GM23248 (cell line): ENCODE results near the gene SNX5. TPM values are rescaled to one million over a fixed set of nuclear protein-coding genes. Genes with fewer than 3 reads are reported as not detected.

Experiments used
- DNase-seq: peaks from one replicate; pipeline ENCODE4 v3.0.0-alpha.2; 2015
- H2AFZ ChIP-seq: fragments of 200-600 bp; sonication (generic); 2 replicates; pipeline ENCODE4 v1.6.1; 2016; ENCODE audit warnings: antibody characterized with exemption
- H3F3A ChIP-seq: fragments of 200-600 bp; sonication (generic); 2 replicates; pipeline ENCODE4 v1.6.1; 2016; ENCODE audit warnings: mild to moderate bottlenecking, antibody characterized with exemption, mixed run types; ENCODE audit not compliant: insufficient read depth
- H3K27ac ChIP-seq: fragments of 200-600 bp; sonication (generic); 2 replicates; pipeline ENCODE4 v1.5.1; 2016; ENCODE audit warnings: mild to moderate bottlenecking
- H3K27me3 ChIP-seq: fragments of 200-600 bp; sonication (generic); replicated peaks from 2 replicates; pipeline ENCODE4 v1.6.1; 2016; ENCODE audit warnings: mild to moderate bottlenecking; ENCODE audit not compliant: insufficient read depth
- H3K36me3 ChIP-seq: fragments of 200-600 bp; sonication (generic); 2 replicates; pipeline ENCODE4 v1.6.1; 2016; ENCODE audit warnings: low read depth, mild to moderate bottlenecking
- H3K4me1 ChIP-seq: fragments of 200-600 bp; sonication (generic); 2 replicates; pipeline ENCODE4 v1.6.1; 2016; ENCODE audit warnings: mild to moderate bottlenecking; ENCODE audit not compliant: insufficient read depth
- H3K4me2 ChIP-seq: fragments of 200-600 bp; sonication (generic); one replicate; pipeline ENCODE4 v1.6.1; 2016; ENCODE audit warnings: mild to moderate bottlenecking; ENCODE audit not compliant: unreplicated experiment
- H3K4me3 ChIP-seq: fragments of 200-600 bp; sonication (generic); 2 replicates; pipeline ENCODE4 v1.5.1; 2016; ENCODE audit warnings: mild to moderate bottlenecking
- H3K79me2 ChIP-seq: fragments of 200-600 bp; sonication (generic); 2 replicates; pipeline ENCODE4 v1.6.1; 2016; ENCODE audit warnings: mild to moderate bottlenecking; ENCODE audit not compliant: insufficient read depth
- H3K9ac ChIP-seq: fragments of 200-600 bp; sonication (generic); 2 replicates; pipeline ENCODE4 v1.6.1; 2016; ENCODE audit warnings: mild to moderate bottlenecking
- H3K9me2 ChIP-seq: fragments of 200-600 bp; sonication (generic); 2 replicates; pipeline ENCODE4 v1.6.1; 2016; ENCODE audit warnings: mixed run types, mild to moderate bottlenecking, moderate library complexity; ENCODE audit not compliant: insufficient read depth
- H3K9me3 ChIP-seq: fragments of 200-600 bp; sonication (generic); one replicate; pipeline ENCODE4 v1.6.1; 2017; ENCODE audit warnings: low read depth
- H4K20me1 ChIP-seq: fragments of 200-600 bp; sonication (generic); 2 replicates; pipeline ENCODE4 v1.6.0; 2016; ENCODE audit not compliant: insufficient read depth
- EZH2 ChIP-seq: fragments of 200-600 bp; sonication (generic); IDR thresholded peaks from 2 replicates; pipeline ENCODE4 v1.6.1; 2018; ENCODE audit warnings: antibody characterized with exemption, mild to moderate bottlenecking; ENCODE audit not compliant: insufficient read depth, poor library complexity, severe bottlenecking
- EZH2phosphoT487 ChIP-seq: fragments of 200-600 bp; sonication (generic); IDR thresholded peaks from 2 replicates; pipeline ENCODE4 v1.6.1; 2018; ENCODE audit warnings: antibody characterized with exemption, moderate library complexity, mild to moderate bottlenecking, low read depth; ENCODE audit not compliant: insufficient read depth
- WGBS, 2 experiments: methylation state at CpG; one replicate each; pipeline ENCODE4 v1.1.6; 2015 to 2017; ENCODE audit warnings: low lambda C conversion rate in 2 of 2, low coverage in 1 of 2; ENCODE audit errors: missing lambda C conversion rate in 2 of 2; 5-methylcytosine and 5-hydroxymethylcytosine counted together
- in situ Hi-C: fragments of 300-500 bp; cut with MboI; formaldehyde crosslinking; loops from 2 replicates; pipeline ENCODE4 v1.15.0; 2020
- polyA plus RNA-seq: library from polyadenylated mRNA; unstranded; fragments of >200 nt; fragmentation: Nextera tagmentation; extraction: Ambion mirVana; gene quantifications from 2 replicates; pipeline ENCODE4 v1.2.1, GENCODE V29; 2016
- total RNA-seq: library from RNA; depleted of rRNA; stranded (reverse); fragments of >200 nt; shearing (Covaris generic); gene quantifications from 2 replicates; pipeline ENCODE4 v1.2.3, GENCODE V29; 2014

Gene SNX5
- total and polyA plus RNA-seq, 2 experiments from 2014 or later, result 65.2 to 70.7 TPM

DNA sequence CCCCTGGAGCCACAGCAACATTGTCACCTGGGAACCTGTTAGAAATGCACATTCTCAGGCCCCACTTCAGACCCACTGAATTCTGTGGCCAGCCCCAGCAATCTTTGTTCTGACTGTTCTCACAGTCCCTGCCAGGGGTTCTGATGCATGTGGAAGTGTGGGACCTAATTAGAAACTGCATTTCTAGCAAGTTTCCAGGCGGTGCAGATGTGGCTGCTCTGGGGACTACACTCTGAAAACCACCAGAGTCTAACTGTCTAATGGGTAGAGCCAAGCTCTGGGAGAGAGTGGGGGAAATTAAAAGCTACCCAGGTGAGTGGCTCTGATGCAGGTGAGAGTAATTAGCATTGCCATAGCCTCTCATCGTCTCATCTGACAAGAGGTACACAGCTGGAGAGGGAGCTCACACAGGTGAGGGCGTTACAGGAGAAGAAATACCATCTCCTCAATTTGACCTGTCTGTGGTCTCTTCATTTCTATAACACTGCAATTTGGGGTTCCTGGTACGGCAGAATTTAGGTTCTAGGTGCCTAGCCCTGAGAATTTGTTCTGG is 66.0 kb downstream of the SNX5 start:
- DNase-seq, result no peak
- 0 out of 2 replicates have a peak, but pooled peaks cover 4% of the 10 kb centered on the region for H3K4me1 ChIP-seq
- in situ Hi-C loops, result loop anchor here (10.0 kb wide), 1 partner anchor 368 kb away; the partner anchor contains the start of gene BFSP1

DNA sequence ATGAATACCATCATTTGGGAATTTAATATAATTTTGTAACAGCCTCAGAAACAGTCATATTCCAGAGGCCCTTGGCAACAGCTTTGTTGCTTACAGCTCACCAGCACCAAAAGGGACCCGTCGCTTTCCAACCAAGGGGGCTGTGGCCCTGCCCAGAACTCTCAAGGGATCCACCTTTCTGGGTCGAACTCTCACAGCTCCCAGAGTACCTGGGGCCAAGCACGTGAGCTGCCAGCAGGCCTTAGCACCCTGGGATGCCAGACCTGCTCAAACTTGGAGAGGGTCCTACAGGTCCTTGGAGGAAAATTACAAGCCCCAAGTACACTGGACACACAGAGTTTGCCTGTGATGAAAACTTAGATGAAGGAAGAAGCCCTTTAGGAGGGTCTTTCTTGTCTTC is 66.6 kb downstream of the SNX5 start:
- 61 to 63% methylated on average over 4 of the region's 4 CpGs for WGBS, 2 experiments
- Histone ChIP-seq H3K4me2 (no peak overlapping the region), H3K9ac (no peak overlapping the region), H3K79me2 (no peaks in the 10 kb centered on the region), H3K9me3 (no peaks in the 10 kb centered on the region), H3K27me3 (no peaks in the 10 kb centered on the region), H3F3A (peaks cover 2% of the 10 kb centered on the region; the same call in 1 of the 2 replicates), H3K9me2 (no peaks in the 10 kb centered on the region), H2AFZ (no peak overlapping the region), H3K4me3 (no peak overlapping the region), H3K36me3 (no peaks in the 10 kb centered on the region), H4K20me1 (no peaks in the 10 kb centered on the region), H3K27ac (no peak overlapping the region), H3K4me1 (peaks cover 5% of the 10 kb centered on the region; the same call in 1 of the 2 replicates)
- in situ Hi-C loops, result loop anchor here (10.0 kb wide), 1 partner anchor 367 kb away; the partner anchor contains the start of gene BFSP1
- no peak for DNase-seq
- TF ChIP-seq EZH2phosphoT487 (no peak), EZH2 (no peak)

More for the DNA sequence above, 66.0 kb downstream of the SNX5 start:
- TF ChIP-seq EZH2 (no peak), EZH2phosphoT487 (no peak)
- no peak overlapping the region for H3K27ac ChIP-seq
- no peaks in the 10 kb centered on the region for H3K9me2 ChIP-seq
- no peaks in the 10 kb centered on the region for H3K36me3 ChIP-seq
- no peaks in the 10 kb centered on the region for H3K27me3 ChIP-seq
- H3K79me2 ChIP-seq, result no peaks in the 10 kb centered on the region
- H2AFZ ChIP-seq, result no peak overlapping the region
- no peak overlapping the region for H3K4me3 ChIP-seq
- no peak overlapping the region for H3K4me2 ChIP-seq
- no peaks in the 10 kb centered on the region for H4K20me1 ChIP-seq
- no peak overlapping the region for H3K9ac ChIP-seq
- 57 to 62% methylated on average over 4 of the region's 4 CpGs for WGBS, 2 experiments
- H3F3A ChIP-seq, result no peaks in the 10 kb centered on the region
- H3K9me3 ChIP-seq, result no peaks in the 10 kb centered on the region

DNA sequence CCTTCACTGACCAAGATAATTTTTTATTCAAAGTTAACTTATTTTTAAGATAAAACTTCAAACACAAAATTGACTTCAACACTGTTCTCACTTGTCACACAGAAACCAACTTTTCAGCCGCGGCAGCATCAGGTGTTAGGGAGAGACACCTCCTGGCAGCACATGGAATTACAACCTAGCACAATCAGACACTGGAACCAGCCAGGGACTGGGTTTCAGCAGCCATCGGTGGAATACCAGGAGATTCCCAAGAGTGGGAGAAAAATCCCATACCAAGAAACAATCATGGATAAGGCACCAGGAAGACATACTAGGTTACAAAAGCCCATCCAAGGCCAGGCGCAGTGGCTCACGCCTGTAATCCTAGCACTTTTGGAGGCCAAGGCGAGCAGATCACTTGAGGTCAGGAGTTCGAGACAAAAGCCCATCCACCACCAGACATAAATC is 70.0 kb downstream of the SNX5 start:
- no peaks in the 10 kb centered on the region for H3K36me3 ChIP-seq
- no peak overlapping the region for H3K4me2 ChIP-seq
- H3K4me1 ChIP-seq, result peaks cover 18% of the 10 kb centered on the region
- peak; percentile 85 for DNase-seq
- H3K79me2 ChIP-seq, result no peaks in the 10 kb centered on the region
- no peaks in the 10 kb centered on the region for H3K27me3 ChIP-seq
- 49% methylated on average over 7 of the region's 7 CpGs for WGBS, 2 experiments
- no peak for TF ChIP-seq EZH2
- TF ChIP-seq EZH2phosphoT487, result no peak
- no peak overlapping the region for H3K4me3 ChIP-seq
- in situ Hi-C loops, result loop anchor here (10.0 kb wide), 1 partner anchor 224 kb away; no protein-coding TSS in a partner anchor
- no peaks in the 10 kb centered on the region for H3K9me2 ChIP-seq
- H4K20me1 ChIP-seq, result no peaks in the 10 kb centered on the region
- H3K9me3 ChIP-seq, result no peaks in the 10 kb centered on the region
- H3K27ac ChIP-seq, result no peak overlapping the region
- peaks cover 15% of the 10 kb centered on the region for H3F3A ChIP-seq
- no peak overlapping the region for H3K9ac ChIP-seq
- no peak overlapping the region for H2AFZ ChIP-seq

DNA sequence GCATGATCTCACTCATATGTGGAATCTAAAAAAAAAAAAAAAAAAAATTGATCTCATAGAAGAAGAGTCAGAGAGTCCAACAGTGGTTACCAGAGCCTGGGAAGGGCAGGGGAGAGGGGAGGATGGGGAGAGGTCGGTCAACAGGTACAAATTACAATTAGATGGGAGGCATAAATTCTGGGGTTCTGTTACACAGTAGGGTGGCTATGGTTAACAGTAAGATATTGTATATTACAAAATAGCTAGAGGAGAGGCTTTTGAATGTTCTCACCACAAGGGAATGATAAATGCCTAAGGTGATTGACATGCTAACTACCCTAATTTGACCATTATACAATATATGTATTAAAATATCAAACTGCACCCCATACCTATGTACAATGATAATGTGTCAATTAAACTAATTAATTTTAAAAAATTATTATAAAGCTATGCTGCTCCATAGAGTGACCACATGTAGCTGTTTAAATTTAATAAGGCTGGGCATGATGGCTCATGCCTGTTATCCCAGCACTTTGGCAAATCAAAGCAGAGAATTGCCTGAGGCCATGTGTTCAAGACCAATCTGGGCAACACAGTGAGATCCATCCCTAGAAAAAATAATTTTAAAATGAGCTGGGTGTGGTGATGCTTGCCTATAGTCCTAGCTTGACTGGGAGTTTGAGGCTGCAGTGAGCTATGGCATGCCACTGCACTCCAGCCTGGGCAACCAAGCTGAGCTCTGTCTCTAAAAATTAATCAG is 70.9 kb downstream of the SNX5 start:
- Histone ChIP-seq H2AFZ (no peak overlapping the region), H3K27ac (no peak overlapping the region), H3K27me3 (no peaks in the 10 kb centered on the region), H3K9me3 (no peaks in the 10 kb centered on the region), H3K9me2 (no peaks in the 10 kb centered on the region), H3F3A (peaks cover 15% of the 10 kb centered on the region), H3K79me2 (no peaks in the 10 kb centered on the region), H3K4me2 (no peak overlapping the region), H4K20me1 (no peaks in the 10 kb centered on the region), H3K4me1 (peaks cover 18% of the 10 kb centered on the region), H3K4me3 (no peak overlapping the region), H3K9ac (no peak overlapping the region), H3K36me3 (no peaks in the 10 kb centered on the region)
- in situ Hi-C loops, result loop anchor here (10.0 kb wide), 1 partner anchor 223 kb away; no protein-coding TSS in a partner anchor
- TF ChIP-seq EZH2phosphoT487 (no peak), EZH2 (no peak)
- DNase-seq, result peak; percentile 13
- WGBS, 2 experiments, result 94 to 97% methylated on average over 1 of the region's 1 CpG
